ENCODE measurements around the gene TAF4. TPM values are rescaled to one million over a fixed set of nuclear protein-coding genes. Genes with fewer than 3 reads are reported as not detected.

TAF4 gene
- total RNA-seq, 4 donors from 2014 or later, result 12.0 to 19.9 (median 16.2) TPM

DNA sequence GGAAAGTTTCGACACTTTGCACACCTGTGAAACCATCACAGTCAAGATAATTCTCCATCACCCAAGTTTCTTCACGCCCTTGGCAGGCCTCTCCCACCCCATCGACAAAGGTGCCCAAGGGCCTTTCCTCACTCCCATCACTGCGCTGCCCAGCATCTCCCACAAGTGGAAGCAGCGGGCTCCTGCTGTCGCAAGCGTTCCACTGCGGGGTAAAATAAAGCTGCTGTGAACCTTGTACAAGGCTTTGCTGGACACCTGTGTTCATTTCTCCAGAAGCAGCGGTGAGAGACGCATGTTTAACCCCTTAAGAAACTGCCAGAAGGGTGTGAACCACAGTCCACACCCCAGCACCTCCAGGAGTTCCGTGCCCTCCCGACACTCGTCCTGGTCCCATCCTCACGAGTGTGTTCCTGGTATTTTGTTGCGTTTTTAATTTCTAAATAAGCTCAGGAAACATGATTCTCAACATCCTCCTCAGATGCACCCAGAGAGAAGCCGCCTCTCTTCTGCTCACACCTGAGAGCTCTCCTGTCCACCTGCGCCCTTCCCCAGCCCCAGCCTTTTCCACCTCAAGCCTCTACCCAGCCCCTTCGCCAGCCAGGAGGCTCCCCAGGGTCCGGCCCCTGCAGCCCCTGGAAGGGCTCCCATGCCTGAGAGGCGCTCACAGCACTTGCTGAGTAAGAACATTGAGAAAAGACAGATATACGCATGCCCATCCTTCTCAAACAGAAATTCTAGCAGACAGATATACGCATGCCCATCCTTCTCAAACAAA, 97.5 kb downstream of the TAF4 start:
- Histone ChIP-seq H3K36me3 (peaks cover 10 to 18% (median 12%) of the 10 kb centered on the region in 4 donors), H3K27me3 (peaks cover 0 to 43% (median 15%) of the 10 kb centered on the region in 4 donors), H3K4me1 (peaks cover 0 to 9% (median 3%) of the 10 kb centered on the region in 4 donors), H3K27ac (replicated peaks in 1 of 4) (no peak overlapping the region), H3K4me3 (no peak overlapping the region), H3K9me3 (no peaks in the 10 kb centered on the region)
- no peak for DNase-seq (ENCODE audit: extremely low spot score)
- 79% methylated on average over 22 of the region's 22 CpGs for WGBS
- TF ChIP-seq POLR2AphosphoS5 (IDR thresholded peaks at IDR 0.05) (no peak), POLR2A (IDR thresholded peaks at IDR 0.05; ENCODE audit: low read depth) (no peak), EP300 (IDR thresholded peaks at IDR 0.05) (no peak)
- TF ChIP-seq, protein P1, sequence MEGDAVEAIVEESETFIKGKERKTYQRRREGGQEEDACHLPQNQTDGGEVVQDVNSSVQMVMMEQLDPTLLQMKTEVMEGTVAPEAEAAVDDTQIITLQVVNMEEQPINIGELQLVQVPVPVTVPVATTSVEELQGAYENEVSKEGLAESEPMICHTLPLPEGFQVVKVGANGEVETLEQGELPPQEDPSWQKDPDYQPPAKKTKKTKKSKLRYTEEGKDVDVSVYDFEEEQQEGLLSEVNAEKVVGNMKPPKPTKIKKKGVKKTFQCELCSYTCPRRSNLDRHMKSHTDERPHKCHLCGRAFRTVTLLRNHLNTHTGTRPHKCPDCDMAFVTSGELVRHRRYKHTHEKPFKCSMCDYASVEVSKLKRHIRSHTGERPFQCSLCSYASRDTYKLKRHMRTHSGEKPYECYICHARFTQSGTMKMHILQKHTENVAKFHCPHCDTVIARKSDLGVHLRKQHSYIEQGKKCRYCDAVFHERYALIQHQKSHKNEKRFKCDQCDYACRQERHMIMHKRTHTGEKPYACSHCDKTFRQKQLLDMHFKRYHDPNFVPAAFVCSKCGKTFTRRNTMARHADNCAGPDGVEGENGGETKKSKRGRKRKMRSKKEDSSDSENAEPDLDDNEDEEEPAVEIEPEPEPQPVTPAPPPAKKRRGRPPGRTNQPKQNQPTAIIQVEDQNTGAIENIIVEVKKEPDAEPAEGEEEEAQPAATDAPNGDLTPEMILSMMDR (IDR thresholded peaks at IDR 0.05), result no peak
- intact Hi-C loops (cut with DNase I), result no loop called here

DNA sequence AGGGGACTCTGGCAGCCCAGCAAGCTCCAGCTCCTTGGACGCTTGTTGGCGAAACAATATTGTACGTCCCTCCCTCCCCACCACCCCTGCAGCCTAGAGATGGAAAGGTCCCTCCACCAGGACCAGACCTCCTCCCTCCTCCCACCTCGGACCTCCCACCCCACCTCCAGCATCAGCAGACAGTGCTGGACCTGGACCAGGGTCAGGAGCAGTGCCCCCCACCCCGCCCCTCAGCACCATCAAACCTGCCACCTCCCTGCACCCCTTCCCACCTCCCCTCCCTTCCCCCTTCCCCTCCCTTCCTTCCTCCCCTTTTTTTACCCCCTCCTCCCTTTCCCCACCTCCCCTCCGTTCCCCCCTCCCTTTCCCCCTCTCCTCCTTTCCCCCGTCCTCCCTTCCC, 98.4 kb downstream of the TAF4 start:
- TF ChIP-seq POLR2AphosphoS5 (IDR thresholded peaks at IDR 0.05) (no peak), EP300 (IDR thresholded peaks at IDR 0.05) (no peak), POLR2A (IDR thresholded peaks at IDR 0.05; ENCODE audit: low read depth) (no peak)
- TF ChIP-seq, protein P1 (IDR thresholded peaks at IDR 0.05), result no peak
- WGBS, result 65% methylated on average over 5 of the region's 7 CpGs
- H3K9me3 ChIP-seq, result no peaks in the 10 kb centered on the region
- H3K27me3 ChIP-seq, result peaks cover 0 to 43% (median 15%) of the 10 kb centered on the region in 4 donors
- peaks cover 0 to 9% (median 3%) of the 10 kb centered on the region in 4 donors for H3K4me1 ChIP-seq
- no peak for DNase-seq (ENCODE audit: extremely low spot score)
- no peak overlapping the region for H3K27ac ChIP-seq (replicated peaks in 1 of 4)
- H3K36me3 ChIP-seq, result peaks cover under 1 to 8% (median 3%) of the 10 kb centered on the region in 4 donors
- no peak overlapping the region for H3K4me3 ChIP-seq
- intact Hi-C loops (cut with DNase I), result no loop called here

DNA sequence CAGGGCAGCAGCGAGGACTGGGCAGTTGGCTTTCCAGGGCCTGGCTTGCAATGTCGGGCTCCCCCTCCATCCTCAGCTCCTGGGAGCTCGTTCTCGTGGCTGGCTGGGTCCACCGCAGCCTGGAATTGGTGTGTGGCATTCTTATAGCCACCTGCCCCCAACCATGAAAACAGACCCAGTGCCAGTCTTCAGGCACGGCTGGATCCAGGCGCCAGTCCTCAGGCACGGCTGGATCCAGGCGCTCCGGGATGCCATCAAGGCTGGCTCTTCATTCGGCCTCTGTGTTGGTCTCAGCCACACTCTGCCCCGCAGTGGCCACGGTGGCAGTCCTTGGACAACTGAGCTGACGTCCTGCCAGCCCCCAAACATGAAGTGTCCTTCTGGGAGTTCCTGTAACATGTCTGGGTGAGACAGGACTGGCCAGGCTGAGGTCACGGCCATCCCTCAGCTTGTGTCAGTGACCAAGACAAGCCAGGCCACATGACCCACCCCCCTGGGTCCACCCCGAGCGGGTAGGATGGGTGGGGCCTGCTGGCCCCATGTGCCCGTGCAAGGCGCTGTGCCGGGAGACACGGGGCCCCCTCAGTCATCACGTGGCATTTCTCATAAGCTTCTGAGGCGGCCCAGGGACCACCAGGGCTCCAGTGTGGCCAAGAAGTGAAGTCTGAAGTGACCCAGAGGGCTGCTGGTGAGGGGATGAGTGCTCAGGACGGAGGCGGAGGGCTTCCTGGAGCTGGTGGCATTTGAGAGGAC, 99.0 kb downstream of the TAF4 start:
- no peak for DNase-seq (ENCODE audit: extremely low spot score)
- peaks cover 0 to 2% (median 0%) of the 10 kb centered on the region in 4 donors for H3K36me3 ChIP-seq
- H3K9me3 ChIP-seq, result no peaks in the 10 kb centered on the region
- TF ChIP-seq, protein P1 (IDR thresholded peaks at IDR 0.05), result no peak
- TF ChIP-seq POLR2A (IDR thresholded peaks at IDR 0.05; ENCODE audit: low read depth), result no peak
- TF ChIP-seq POLR2AphosphoS5 (IDR thresholded peaks at IDR 0.05), result no peak
- no peak for TF ChIP-seq EP300 (IDR thresholded peaks at IDR 0.05)
- peaks cover 0 to 9% (median 3%) of the 10 kb centered on the region in 4 donors for H3K4me1 ChIP-seq
- H3K27ac ChIP-seq (replicated peaks in 1 of 4), result no peak overlapping the region
- peaks cover 0 to 43% (median 15%) of the 10 kb centered on the region in 4 donors for H3K27me3 ChIP-seq
- intact Hi-C loops (cut with DNase I), result no loop called here
- WGBS, result 77% methylated on average over 17 of the region's 25 CpGs
- no peak overlapping the region for H3K4me3 ChIP-seq

DNA sequence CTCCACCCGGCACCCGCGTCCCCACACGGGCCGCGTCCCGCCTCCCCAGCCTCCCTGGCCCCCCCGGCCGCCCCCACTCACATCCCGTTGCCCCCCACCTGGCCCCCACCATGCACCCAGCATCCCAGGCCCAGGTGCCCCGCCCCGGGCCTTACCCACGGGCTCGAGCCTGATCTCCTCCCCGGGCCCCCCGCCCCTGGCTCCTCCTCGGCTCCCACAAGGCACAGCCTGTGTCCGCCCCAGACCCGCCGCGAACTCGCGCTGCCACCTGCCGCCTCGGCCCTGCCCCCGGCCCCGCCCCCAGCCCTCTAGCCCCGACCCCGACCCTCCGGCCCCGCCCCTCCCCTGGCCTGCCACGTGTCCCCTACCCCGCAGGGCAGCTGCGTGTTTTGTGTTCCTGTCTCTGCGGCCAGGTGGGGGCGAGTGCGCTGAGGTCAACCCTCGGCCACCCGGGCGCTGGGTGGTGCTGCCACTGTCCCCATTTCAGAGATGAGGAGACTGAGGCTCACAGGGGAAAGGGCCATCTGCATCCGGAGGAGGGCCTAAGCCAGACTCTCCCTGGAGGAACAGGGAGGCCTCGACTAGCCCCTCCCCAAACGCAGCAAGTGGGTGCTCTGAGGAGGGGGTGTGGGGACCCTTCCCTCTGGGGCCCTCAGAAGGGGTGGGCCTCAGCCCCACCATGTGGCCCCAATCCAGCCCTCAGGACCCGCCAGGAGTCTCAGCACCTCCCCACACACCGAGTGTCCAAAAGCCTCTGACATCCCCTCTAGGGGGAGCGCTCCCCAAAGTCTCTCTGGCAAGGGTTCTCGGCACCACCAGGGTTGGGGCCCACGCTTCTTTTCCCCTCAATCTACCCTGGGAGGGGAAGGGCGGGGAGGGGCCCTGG, 99.8 kb downstream of the TAF4 start:
- H3K4me3 ChIP-seq, result no peak overlapping the region
- intact Hi-C loops (cut with DNase I), result no loop called here

More for the DNA sequence above, 99.8 kb downstream of the TAF4 start:
- H3K4me1 ChIP-seq, result peaks cover 0 to 9% (median 3%) of the 10 kb centered on the region in 4 donors
- peaks cover 0 to 43% (median 15%) of the 10 kb centered on the region in 4 donors for H3K27me3 ChIP-seq
- 15% methylated on average over 24 of the region's 49 CpGs for WGBS
- no peak overlapping the region for H3K27ac ChIP-seq (replicated peaks in 1 of 4)
- no peaks in the 10 kb centered on the region for H3K36me3 ChIP-seq
- H3K9me3 ChIP-seq, result no peaks in the 10 kb centered on the region
- no peak for DNase-seq (ENCODE audit: extremely low spot score)
- TF ChIP-seq, protein P1 (IDR thresholded peaks at IDR 0.05), result no peak
- TF ChIP-seq POLR2A (IDR thresholded peaks at IDR 0.05; ENCODE audit: low read depth) (no peak), EP300 (IDR thresholded peaks at IDR 0.05) (no peak), POLR2AphosphoS5 (IDR thresholded peaks at IDR 0.05) (no peak)
